ENCODE measurements around the gene NUP214.

Gene NUP214

DNA sequence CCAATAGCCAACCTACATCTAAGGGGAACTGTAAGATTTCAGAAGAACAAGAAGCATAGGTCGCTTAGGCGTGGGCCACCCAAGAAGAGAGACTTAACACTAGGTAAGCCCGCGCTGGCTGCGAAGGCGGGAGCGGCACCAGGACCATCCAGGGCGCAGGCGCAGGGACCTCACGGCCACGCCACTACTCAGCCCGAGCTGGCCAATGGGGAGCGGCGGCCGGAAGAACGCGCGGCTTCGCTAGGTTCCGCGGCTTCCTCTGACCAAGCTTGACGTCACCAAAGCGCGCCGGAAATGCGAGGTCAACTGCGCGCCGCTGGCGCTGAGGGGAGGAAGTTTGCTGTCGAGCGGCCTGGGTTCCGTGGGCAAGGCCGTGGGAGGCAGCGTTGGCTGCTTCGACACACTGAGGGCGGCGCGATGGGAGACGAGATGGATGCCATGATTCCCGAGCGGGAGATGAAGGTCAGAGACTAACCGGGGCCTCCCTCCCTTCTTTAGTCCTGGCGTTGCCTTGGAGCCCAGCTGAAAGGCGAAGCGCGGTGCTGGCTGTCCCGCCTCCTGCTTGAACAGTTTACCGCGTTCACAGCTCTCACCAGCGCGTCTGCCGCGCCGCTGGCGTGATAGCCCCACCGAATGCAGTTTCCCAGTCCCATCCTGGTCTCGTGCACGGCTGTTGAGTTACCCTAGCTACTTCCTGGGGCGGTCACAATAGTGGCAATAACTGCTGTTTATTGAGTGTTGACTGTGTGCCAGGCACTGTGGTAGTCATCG, at the start of gene NUP214:
NUP214 (plus strand) TSS at position 299 of the 771 bp plus-strand sequence; CDS start at position 418, 119 bp downstream.
- DNase-seq: peak; percentile 99

- DNase-seq: no peak
Observed at GRCh38 chr9:131076347-131077195, 48.8 kb upstream of the NUP214 start.

- DNase-seq: no peak
Observed at GRCh38 chr9:131078427-131079366, 46.7 kb upstream of the NUP214 start.

GRCh38 chr9:131080589-131080988, 44.8 kb upstream of the NUP214 start:
- DNase-seq: no peak

- DNase-seq: no peak
Observed at GRCh38 chr9:131081868-131082267, 43.5 kb upstream of the NUP214 start.

DNA sequence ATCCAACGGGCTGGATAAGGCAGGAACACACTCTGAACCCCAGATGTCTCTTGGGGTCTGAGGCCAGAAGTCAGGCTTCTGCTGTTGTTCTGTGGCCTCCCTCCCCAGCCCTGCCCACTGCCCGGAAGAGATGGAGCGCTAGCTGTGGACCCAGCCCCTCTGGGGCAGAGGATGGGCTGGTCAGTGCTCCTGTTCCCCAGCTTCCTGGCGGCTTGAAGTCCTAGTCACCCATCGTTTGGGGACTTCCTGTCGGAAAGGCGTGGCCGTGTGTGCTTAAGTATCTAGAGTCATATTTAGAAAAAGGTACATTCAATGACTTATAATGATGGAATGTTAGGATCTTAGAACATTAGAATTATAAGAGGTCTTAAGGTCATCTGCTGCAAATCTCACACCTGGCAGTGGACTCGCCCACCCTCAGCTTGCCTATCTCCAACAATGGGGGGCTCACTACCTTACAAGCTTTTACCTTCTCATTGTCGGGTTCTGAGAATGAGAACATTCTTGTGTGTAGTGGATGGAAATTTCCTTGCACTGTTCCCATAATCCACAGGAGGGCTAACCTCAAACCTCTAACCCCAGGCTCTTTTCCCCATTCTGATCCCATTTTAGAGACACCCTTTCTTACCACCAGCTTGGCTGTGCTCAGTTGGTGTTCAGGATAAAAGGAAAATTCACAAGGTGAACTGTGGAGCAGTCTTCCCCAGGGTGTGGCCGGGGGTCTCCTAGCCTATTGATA, 42.4 kb upstream of the NUP214 start:
- DNase-seq: no peak

GRCh38 chr9:131084661-131085369, 40.6 kb upstream of the NUP214 start:
- DNase-seq: no peak

- DNase-seq: no peak
Observed at GRCh38 chr9:131085370-131086122, 39.8 kb upstream of the NUP214 start.

DNA sequence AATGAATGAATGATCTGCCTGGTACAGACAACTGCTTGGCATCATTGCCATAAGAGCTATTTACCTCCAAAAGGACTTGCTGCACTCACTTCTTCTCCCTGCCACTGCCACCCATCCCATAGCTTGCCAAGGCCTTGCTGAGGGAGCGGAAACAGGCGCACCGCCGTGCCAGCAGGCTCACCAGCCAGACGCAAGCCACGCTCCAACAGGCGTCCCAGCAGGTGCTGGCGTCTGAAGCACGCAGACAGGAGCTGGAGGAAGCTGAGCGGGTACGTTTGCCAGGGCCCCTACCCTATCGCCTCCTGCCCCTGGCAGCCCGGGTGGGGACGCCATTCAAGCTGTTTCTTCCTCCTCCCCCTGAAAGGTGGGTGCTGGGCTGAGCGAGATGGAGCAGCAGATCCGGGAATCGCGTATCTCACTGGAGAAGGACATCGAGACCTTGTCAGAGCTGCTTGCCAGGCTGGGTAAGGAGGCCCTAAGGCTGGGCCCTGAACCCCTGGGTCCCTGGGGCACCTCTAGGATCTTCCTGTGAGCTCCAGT, 38.0 kb upstream of the NUP214 start:
- no peak for DNase-seq

- DNase-seq: no peak
Observed at GRCh38 chr9:131090025-131090787, 35.2 kb upstream of the NUP214 start.

DNA sequence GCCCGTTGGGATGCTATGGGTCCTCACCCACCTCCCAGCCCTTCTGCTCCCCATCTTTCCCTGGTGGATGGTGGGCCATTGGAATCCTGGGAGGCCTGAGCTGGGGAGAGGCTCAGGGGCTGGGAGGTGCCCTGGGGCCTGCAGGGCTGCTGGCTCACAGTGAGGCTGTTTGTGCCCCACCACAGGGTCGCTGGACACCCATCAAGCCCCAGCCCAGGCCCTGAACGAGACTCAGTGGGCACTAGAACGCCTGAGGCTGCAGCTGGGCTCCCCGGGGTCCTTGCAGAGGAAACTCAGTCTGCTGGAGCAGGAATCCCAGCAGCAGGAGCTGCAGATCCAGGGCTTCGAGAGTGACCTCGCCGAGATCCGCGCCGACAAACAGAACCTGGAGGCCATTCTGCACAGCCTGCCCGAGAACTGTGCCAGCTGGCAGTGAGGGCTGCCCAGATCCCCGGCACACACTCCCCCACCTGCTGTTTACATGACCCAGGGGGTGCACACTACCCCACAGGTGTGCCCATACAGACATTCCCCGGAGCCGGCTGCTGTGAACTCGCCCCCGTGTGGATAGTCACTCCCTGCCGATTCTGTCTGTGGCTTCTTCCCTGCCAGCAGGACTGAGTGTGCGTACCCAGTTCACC, 33.9 kb upstream of the NUP214 start:
- DNase-seq: no peak

DNA sequence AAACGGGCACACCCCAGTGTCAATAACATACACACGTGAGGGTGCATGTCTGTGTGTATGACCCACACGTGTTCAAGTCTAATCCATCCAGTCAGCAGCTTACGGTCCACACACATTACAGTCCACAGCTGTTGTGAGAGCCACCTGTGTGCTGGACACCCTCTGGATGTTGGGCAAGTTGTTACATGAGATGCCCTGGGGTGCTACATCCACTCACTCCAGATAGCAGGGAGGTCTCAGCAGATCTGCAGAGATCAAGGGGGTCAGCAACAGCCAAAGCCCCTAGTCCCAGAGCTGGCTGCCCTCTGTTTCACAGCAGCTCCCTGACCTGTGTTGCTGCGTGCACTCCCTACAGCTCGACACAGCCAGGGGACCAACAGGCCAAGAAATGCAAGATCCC, 33.4 kb upstream of the NUP214 start:
- DNase-seq: no peak

DNA sequence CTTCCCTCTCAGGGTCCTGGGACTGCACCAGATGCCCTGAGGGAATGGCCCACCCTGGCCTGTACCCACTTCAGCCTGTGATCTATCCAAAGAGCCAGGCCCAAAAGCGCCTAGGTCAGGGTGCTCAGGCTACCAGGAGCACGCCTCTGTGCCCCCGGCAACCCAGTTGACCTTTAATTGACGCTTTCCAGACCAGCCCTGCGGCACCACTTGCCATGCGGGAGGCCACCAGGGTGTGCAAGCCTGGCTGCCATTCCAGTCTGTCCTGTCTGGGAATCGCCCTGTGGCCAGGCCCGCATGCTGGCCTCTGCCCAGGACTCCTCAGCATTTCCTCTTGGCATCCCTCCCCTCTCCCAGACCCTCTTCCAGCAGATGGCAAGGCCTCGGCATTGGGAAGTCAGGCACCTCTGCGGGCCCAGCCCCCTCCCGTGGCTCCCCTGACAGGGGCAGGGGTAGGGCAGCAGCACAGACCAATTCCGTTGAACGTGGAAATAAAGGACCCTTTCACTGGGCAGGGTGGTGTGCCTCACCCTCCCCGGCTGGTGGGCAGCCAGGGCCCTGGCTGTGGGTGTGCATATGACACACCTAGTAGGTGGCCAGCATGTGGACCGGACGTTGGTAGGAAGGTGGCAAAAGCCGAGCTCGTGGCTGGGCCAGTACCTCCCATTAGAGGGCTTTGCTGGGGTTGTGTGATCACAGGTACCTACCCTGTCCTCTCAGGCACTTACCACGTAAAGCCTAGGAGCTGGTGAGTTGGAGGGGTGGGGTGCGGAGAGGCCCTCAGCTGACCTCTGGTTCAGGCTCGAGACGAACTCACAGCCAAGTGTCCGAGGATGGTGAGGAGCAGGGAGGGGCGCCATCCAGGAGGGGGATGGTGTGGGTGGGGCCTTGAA, 32.6 kb upstream of the NUP214 start:
- no peak for DNase-seq

- no peak for DNase-seq
Observed at GRCh38 chr9:131094015-131094414, 31.4 kb upstream of the NUP214 start.

- no peak for DNase-seq
Observed at GRCh38 chr9:131094622-131095021, 30.8 kb upstream of the NUP214 start.

- DNase-seq: no peak
Observed at GRCh38 chr9:131095666-131096268, 29.6 kb upstream of the NUP214 start.

DNA sequence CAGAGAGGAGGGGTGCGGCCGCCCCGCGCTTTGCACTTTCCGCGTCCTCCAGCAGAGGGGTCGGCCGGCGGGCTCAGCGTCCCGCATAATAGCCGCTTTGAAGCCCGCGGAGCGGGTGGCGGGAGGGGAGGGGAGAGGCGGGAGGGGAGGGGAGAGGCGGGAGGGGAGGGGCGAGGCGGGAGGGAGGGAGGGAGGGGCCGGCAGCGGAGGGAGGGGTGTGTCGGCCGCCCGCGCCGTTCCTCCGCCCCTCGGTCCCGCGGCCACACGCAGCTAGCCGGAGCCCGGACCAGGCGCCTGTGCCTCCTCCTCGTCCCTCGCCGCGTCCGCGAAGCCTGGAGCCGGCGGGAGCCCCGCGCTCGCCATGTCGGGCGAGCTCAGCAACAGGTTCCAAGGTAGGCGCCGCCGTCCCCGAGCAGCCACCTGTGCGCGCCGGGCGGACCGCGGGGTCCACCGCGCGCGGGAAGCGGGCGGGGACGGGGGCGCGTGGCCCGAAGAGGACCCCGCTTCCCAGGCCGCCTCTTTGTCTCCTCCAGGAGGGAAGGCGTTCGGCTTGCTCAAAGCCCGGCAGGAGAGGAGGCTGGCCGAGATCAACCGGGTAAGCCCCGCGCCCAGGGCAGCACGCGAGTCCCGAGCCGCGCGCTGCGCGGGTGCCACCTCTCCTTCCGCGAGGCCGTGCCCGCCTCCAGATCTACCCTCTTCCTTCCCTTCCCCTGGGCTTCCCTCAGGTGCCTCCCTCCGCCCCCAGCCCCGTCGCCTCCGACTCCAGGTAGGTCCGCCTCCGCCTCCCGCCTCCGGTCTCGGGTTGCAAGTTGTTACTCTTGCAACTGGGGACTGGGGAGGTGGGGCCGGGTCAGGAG, 28.9 kb upstream of the NUP214 start, which contains the start of gene AIF1L:
AIF1L (plus strand) TSS at position 263 of the 857 bp plus-strand sequence; CDS start at position 362, 99 bp downstream.
- peak; percentile 4 for DNase-seq

Data from CD4-positive, alpha-beta T cell treated with Interleukin-21 for 1 hour (primary cell).